Endometrial microvascular endothelial cells (primary cell): ENCODE data around the gene URB2. TPM values are rescaled to one million over a fixed set of nuclear protein-coding genes. Genes with fewer than 3 reads are reported as not detected.
"Not testable (repeated sequence)": the region's sequence is repeated elsewhere in the genome, so short reads cannot be mapped to it uniquely, and the experiment has no call there.

Source experiments
- in situ Hi-C: cut with HindIII; loops from 2 replicates; pipeline ENCODE4 v1.10.0; 2017; ENCODE audit warnings: low sequenced_read_pairs, low pct_unique_long_range_greater_than_20kb; ENCODE audit errors: inconsistent ontology term
- total RNA-seq: library from RNA; depleted of rRNA; stranded (reverse); fragments of >200 nt; gene quantifications from one replicate; pipeline ENCODE4 v1.2.3, GENCODE V29; 2015; ENCODE audit errors: inconsistent ontology term

URB2 gene
- total RNA-seq, 1 donor from 2014 or later = 20.1 TPM

- in situ Hi-C loops = no loop called here
Observed at GRCh38 chr1:229607370-229607769, 18.7 kb upstream of the URB2 start.

GRCh38 chr1:229608590-229608989 lies 17.5 kb upstream of the URB2 start:
- in situ Hi-C loops = no loop called here

DNA sequence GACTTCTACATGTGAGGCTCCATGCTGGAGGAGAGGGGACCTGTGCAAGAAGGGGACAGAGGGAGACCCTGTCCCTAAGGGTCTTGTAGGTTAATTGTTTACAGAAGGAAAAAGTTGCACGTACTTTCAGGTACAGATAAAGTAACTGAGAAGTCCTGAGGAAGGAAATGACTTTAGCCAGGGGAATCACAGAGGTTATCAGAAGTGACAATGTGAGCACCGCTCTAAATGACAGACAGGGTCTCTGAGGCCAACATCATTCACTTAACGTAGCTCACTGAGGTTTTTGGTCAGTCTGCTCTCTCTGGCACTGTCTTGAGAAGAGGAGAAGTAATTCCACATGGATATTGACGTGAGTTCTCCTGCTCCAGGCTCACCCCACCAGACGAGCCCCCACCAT lies 12.1 kb upstream of the URB2 start:
- in situ Hi-C loops = no loop called here

- in situ Hi-C loops = no loop called here
Observed at GRCh38 chr1:229614701-229615100, 11.3 kb upstream of the URB2 start.

GRCh38 chr1:229617351-229618100 lies 8.5 kb upstream of the URB2 start:
- in situ Hi-C loops = no loop called here

DNA sequence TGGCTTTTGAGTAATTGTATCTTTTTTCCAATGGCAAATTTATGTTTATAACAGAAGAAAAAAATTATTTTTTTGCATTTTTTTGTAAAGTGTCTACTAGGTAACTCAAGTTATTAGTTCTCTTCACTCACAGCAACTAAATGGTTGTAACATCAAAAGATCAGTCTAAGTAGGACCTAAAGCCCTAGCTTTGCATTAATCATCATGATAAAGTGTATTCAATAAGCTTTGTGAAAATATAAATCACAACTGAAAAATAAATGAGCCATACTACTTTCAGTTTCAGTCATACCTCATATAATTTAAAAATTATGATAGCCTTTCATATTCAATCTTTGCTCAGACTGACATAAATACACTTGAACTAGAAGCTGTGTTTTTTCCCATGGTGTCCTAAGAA lies 7.0 kb upstream of the URB2 start:
- in situ Hi-C loops = no loop called here

DNA sequence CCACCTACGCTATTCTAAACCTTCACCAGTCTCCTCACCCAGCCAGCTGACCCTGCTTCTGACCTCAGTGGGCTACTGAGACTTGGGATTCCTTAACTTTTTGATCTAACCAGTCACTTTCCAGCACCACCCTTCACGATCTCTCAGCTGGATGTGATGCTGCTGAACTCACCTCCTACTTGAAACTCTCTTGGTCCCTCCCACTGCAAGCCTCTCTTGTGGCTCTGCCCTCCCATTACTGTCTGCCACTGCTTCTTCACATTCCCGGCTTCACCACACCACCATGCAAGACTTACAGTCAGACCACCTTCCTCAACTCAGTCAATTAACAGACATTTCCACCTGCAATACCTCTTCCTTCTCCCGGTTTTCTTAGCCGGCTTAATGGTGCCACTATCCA lies 6.4 kb upstream of the URB2 start:
- in situ Hi-C loops = no loop called here

DNA sequence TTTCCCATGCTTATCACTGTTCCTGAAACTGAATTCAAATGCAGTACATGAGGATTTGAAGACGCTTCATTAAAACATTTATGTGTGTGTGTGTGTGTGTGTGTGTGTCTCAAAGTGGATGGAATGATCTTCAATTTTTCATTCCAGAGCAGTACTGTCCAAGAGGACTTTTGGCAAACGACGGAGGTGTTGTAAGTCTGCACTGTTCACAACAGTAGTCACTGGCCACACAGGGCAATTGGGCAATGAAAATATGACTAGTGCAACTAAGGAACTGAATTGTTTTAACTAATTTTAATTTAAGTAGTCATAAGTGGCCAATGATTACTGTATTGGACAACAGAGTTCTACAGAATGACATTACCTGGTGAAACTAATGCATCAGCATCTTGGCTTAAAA lies 5.2 kb upstream of the URB2 start:
- in situ Hi-C loops = no loop called here

DNA sequence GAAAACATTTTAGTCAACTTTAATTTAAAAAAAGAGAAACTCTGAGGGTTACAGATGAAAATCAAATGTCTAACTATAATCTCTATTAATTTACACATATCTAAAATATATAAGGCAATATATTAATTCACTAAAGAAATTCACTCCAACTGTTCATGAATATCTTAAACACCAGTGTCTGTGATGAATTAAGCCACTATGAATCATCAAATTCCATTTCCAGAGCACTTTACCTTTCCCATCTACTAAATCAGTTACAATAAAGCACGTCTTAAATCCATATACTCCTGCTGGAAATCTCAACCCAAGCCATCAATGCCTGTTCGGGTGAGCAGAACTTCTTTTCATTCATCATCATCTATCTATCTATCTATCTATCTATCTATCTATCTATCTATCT lies 4.4 kb upstream of the URB2 start:
- in situ Hi-C loops = no loop called here

- in situ Hi-C loops = not testable (repeated sequence)
Observed at GRCh38 chr1:229622641-229623120, 3.4 kb upstream of the URB2 start.

GRCh38 chr1:229623225-229623624 lies 2.8 kb upstream of the URB2 start:
- in situ Hi-C loops = no loop called here

- in situ Hi-C loops = no loop called here
Observed at GRCh38 chr1:229623838-229624237, 2.2 kb upstream of the URB2 start.

GRCh38 chr1:229624521-229625070 lies 1.5 kb upstream of the URB2 start:
- in situ Hi-C loops = loop anchor here (25.0 kb wide), 1 partner anchor 688 kb away; no protein-coding TSS in a partner anchor

DNA sequence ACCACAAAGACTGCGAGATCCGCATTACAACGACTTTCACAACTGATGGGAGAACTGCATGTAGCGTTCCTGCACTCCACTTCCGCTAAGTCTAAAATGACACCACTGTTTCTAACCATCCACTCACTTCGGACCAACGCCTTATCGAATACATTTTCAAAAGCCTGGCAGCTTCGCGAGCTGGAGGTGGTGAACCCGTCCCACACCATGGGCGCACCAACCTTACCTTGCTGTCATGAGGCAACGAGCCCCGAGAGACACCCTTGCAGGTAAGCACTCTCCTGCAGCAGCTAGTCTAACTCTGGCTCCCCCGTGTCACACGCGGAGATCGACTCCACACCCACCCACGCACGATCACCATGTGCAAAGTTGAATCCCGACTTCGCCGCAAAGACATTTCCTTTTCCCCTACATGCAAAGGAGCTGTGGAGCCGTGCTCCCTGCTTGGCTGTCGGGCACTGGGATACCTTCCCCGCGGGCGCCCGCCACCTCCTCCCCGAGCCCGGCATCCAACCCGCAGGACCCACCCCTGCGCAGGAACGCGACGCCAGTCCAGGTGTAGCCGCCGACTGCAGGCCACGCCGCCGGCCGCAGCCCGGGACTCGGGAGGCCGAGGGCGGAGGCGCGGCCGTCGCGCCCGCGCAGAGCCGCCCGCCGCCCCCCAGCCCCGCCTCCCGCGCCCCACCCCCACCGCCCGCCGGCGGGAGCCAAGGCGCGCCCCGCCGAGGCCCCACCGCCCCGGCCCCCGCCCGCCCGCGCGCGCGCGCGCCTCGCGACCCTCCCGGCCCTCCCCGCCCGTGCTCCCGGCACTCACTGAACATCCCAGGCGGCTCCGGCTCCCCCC lies 754 bp upstream of the URB2 start:
- in situ Hi-C loops = loop anchor here (25.0 kb wide), 1 partner anchor 687 kb away; no protein-coding TSS in a partner anchor

GRCh38 chr1:229627003-229627402 lies 956 bp downstream of the URB2 start:
- in situ Hi-C loops = loop anchor here (25.0 kb wide), 1 partner anchor 685 kb away; no protein-coding TSS in a partner anchor

GRCh38 chr1:229629261-229629660 lies 3.2 kb downstream of the URB2 start:
- in situ Hi-C loops = loop anchor here (25.0 kb wide), 1 partner anchor 683 kb away; no protein-coding TSS in a partner anchor

DNA sequence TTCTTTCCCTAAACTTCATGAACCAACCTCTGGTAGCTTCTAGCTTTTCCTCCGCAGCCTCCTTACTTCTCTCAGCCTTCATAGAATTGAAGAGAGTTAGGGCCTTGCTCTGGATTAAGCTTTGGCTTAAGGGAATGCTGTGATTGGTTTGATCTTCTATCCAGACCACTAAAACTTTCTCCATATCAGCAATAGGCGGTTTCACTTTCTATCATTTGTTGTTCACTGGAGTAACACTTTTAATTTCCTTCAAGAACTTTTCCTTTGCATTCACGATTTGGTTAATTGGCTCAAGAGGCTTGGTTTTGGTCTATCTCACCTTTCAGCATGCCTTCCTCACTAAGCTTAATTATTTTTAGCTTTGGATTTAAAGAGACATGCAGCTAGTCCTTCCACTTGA lies 5.1 kb downstream of the URB2 start:
- in situ Hi-C loops = loop anchor here (25.0 kb wide), 1 partner anchor 681 kb away; no protein-coding TSS in a partner anchor

- in situ Hi-C loops = loop anchor here (25.0 kb wide), 1 partner anchor 680 kb away; no protein-coding TSS in a partner anchor
Observed at GRCh38 chr1:229631966-229632365, 5.9 kb downstream of the URB2 start.

DNA sequence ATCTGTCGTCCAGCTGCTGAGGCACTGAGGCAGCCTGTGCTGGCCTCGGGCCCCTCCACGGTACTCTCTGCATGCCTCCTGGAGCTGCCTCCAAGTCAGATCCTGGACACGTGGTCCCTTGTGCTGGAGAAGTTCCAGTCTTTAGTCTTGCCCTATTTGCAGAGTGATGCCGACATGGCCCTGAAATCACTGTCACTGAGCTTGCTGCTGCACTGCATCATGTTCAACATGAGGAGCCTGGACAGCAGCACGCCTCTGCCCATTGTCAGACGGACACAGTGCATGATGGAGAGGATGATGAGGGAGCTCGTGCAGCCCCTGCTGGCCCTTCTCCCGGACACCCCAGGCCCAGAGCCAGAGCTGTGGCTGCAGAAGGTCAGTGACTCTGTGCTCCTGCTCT lies 10.0 kb downstream of the URB2 start:
- in situ Hi-C loops = loop anchor here (25.0 kb wide), 1 partner anchor 676 kb away; no protein-coding TSS in a partner anchor
